GM13976 (cell line): ENCODE data around the gene PSMG4.

Experiments
- DNase-seq: peaks from one replicate; pipeline ENCODE4 v3.0.0; 2012; ENCODE audit warnings: low spot score
- in situ Hi-C: fragments of 300-500 bp; cut with MboI; formaldehyde crosslinking; loops from one replicate; pipeline ENCODE4 v1.12.0; 2022; ENCODE audit warnings: low sequenced_read_pairs, mixed read lengths, inconsistent platforms; ENCODE audit not compliant: unreplicated experiment
- TF ChIP-seq, protein P1 (sequence below): IDR thresholded peaks from 2 replicates; pipeline ENCODE4 v1.5.1; 2012; ENCODE audit warnings: borderline replicate concordance, mild to moderate bottlenecking; ENCODE audit not compliant: insufficient read depth; ENCODE audit errors: extremely low read depth, missing control alignments, control extremely low read depth

Gene PSMG4

DNA sequence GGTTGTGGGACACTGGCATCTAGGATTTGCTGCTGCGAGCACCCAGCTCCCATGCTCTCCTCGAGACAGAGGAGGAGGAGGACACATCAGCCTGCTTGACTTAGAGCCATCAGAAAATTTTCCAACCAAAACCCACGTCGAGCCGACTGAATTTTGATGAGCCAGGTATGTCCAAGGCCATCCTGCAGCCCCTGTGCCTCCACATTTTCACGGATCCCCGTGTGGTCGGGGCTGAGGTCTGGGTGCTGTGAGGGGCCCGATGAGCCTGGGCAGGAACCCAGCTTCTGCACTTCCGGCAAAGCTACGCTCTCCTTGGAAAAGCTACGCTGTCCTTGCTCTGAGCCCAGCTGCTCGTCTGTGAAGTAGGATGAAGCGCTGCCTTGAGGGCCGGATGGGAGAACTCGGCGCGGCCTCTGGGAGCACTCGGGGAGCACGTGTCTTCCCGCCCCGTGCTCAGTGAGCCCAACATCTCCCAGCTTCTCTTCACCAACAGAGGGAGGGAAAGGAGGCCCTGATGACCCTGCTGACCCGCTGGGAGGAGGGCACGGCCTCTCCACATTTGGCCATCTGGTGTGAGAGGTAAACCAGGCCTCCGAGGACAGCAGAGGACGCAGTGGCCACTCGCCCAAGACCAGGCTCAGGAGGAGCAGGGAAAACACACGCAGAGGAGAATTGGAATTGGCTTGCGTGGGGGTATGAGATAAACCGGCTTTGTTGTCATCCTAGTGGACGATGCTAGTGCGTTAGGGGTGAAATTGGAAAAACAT, 33.9 kb downstream of the PSMG4 start:
- in situ Hi-C loops, result loop anchor here (25.0 kb wide), 2 partner anchors 170 to 695 kb away; partner anchors contain the start of gene SLC22A23
- no peak for DNase-seq
- TF ChIP-seq, protein P1, sequence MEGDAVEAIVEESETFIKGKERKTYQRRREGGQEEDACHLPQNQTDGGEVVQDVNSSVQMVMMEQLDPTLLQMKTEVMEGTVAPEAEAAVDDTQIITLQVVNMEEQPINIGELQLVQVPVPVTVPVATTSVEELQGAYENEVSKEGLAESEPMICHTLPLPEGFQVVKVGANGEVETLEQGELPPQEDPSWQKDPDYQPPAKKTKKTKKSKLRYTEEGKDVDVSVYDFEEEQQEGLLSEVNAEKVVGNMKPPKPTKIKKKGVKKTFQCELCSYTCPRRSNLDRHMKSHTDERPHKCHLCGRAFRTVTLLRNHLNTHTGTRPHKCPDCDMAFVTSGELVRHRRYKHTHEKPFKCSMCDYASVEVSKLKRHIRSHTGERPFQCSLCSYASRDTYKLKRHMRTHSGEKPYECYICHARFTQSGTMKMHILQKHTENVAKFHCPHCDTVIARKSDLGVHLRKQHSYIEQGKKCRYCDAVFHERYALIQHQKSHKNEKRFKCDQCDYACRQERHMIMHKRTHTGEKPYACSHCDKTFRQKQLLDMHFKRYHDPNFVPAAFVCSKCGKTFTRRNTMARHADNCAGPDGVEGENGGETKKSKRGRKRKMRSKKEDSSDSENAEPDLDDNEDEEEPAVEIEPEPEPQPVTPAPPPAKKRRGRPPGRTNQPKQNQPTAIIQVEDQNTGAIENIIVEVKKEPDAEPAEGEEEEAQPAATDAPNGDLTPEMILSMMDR, result no peak

DNA sequence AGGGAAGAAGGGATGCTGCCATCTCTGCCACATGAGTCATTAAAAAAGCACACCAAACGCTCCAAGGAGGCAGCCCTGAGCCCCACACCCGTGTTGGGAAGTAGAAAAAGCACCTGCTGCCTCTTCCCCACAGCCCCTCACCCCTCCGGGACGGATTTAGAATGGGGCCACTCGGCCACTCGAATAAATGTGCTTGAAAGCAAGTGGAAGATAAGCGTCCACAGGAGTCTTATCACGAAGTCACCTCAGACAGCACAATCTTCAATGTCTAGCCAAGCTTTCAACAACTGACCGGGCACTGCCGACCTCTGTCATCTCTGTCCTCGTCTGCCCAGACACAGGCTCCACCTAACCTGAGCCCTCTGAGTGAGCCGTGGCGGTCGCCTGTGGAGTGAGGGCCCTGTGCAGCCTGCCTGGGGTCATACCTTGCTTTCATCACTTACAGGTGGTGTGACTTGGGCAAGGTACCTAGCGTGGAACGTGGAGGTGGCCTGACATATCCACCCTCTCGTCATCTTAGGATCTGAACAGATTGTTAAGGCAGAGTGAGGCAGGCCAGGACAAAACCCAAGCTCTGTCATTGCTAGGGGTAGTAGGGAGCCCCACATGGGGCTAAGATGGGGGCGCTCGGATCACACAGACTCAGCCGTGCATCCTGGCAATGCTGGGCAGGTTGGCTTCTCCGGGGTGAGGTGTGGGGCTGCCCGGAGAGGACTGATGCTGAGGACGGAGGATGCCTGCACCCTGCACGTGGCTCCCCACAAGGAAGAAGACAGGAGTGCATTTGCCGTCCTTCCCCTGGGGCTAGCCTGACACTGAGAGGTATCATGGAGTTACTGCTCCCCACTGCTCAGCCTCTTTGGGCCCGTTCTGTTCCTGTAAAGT, 34.8 kb downstream of the PSMG4 start:
- TF ChIP-seq, protein P1, result no peak
- in situ Hi-C loops, result loop anchor here (25.0 kb wide), 2 partner anchors 169 to 694 kb away; partner anchors contain the start of gene SLC22A23
- no peak for DNase-seq

DNA sequence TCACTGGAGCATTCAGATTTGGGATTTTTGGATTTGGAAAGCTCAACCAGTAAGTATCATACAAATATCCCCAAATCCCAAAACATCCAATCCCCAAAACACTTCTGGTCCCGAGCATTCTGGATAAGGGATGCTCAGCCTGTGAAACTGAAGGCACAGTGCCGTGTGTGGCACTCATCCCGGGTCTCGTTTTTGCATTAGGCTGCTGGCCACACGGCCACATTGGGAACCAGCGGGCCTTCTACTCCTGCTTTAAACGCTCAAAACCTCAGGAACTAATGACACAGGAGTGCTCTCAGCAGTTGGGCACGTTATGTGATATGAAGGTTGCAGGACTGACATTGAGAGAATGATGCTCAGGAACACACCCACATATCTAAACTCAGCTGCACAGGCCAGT, 35.6 kb downstream of the PSMG4 start:
- TF ChIP-seq, protein P1, result no peak
- DNase-seq, result no peak
- in situ Hi-C loops, result loop anchor here (25.0 kb wide), 2 partner anchors 168 to 693 kb away; partner anchors contain the start of gene SLC22A23

DNA sequence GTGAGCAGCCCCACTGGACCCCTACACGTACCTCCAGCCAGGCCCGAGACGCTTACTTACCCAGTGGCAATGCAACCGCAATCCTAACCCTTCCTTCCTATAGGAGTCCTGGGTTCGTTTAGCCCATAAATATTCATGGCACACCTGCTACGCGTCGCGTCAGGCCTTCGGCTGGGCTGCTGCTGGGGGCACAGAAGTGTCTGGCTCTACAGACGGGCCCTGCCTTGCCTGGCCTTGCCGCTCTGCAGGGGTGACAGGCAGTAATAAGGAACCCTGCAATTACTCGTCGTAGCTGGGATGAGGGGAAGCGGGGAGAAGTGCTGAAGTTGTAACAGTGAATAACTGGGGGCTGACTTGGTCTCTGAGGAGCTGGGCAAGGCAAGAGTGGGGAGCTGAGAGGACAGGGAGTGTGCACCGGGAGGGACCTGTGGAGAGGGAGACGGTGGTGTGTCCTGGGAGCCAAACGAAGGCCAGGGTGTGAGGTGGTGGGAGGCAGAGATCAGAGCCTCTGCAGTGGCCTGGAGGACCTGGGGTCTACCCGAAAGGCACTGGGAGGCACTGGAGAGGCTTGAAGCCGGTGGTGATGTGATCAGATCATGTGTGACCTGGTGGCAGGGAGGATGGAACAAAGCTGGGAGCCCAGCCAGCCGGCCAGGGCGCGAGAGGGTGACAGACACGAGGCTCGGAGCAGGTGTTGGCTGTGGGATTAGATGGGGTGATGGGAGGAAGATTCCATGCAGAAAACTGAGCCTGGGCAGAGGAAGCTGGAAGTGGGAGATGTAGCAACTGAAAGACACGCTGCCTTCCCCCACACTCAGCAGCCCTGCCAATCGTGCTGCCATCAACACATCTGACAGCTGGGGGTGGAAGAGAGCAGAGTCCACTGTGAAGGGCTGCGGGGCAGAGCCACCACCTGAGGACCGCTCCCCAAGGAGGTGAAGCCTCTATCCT, 36.4 kb downstream of the PSMG4 start:
- TF ChIP-seq, protein P1, result no peak
- in situ Hi-C loops, result loop anchor here (25.0 kb wide), 2 partner anchors 167 to 692 kb away; partner anchors contain the start of gene SLC22A23
- DNase-seq, result no peak

DNA sequence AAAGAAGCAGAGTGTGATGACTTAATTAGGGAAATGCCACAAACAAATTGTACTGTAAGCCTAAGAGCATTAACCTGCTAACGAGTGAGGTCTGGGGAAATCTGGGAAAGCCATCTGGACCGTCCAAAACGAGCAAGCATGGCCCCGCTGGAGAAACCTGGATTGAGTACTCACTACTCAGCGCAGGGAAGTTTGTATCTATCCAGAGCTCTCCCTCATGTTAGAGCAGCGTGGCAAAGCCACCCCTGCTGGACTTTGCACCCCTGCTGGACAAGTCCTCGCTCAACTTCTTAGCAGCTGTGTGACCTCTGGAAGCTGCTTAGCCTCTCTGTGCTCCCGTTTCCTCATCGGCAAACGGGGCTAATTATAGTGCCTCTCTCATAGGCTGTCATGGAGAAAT, 37.3 kb downstream of the PSMG4 start:
- in situ Hi-C loops, result loop anchor here (25.0 kb wide), 2 partner anchors 166 to 691 kb away; partner anchors contain the start of gene SLC22A23
- DNase-seq, result no peak
- TF ChIP-seq, protein P1, result no peak
